Left hindlimb (tissue), 1 donor: Measurements from ENCODE around the gene SPPL3.
"Not testable (repeated sequence)": the region's sequence is repeated elsewhere in the genome, so short reads cannot be mapped to it uniquely, and the experiment has no call there.

Experiments used
- DNase-seq: peaks from one replicate; pipeline ENCODE4 v3.0.0-alpha.2; 2018

The SPPL3 gene

GRCh38 chr12:120814903-120815429 lies 89.2 kb downstream of the SPPL3 start:
- no peak for DNase-seq

GRCh38 chr12:120814203-120814902 lies 89.8 kb downstream of the SPPL3 start:
- DNase-seq: no peak

GRCh38 chr12:120813588-120814153 lies 90.5 kb downstream of the SPPL3 start:
- no peak for DNase-seq

GRCh38 chr12:120810021-120810420 lies 94.1 kb downstream of the SPPL3 start:
- no peak for DNase-seq

- no peak for DNase-seq
These were observed 99.7 kb downstream of the SPPL3 start for GRCh38 chr12:120804428-120804827.

- no peak for DNase-seq
These were observed 103.0 kb downstream of the SPPL3 start for GRCh38 chr12:120801146-120801545.

- no peak for DNase-seq
These were observed 103.5 kb downstream of the SPPL3 start for GRCh38 chr12:120800665-120801064.

- DNase-seq: no peak
These were observed 104.7 kb downstream of the SPPL3 start for GRCh38 chr12:120799243-120800045.

GRCh38 chr12:120798696-120799095 lies 105.5 kb downstream of the SPPL3 start:
- DNase-seq: no peak

- no peak for DNase-seq
These were observed 106.2 kb downstream of the SPPL3 start for GRCh38 chr12:120797677-120798642.

GRCh38 chr12:120795441-120796178 lies 108.5 kb downstream of the SPPL3 start:
- no peak for DNase-seq

- no peak for DNase-seq
These were observed 110.8 kb downstream of the SPPL3 start for GRCh38 chr12:120793357-120793756.

- DNase-seq: not testable (repeated sequence)
These were observed 111.7 kb downstream of the SPPL3 start for GRCh38 chr12:120792456-120792855.

- no peak for DNase-seq
These were observed 112.4 kb downstream of the SPPL3 start for GRCh38 chr12:120791669-120792176.

GRCh38 chr12:120790114-120790513 lies 114.0 kb downstream of the SPPL3 start:
- DNase-seq: no peak

GRCh38 chr12:120787889-120788288 lies 116.3 kb downstream of the SPPL3 start:
- no peak for DNase-seq

GRCh38 chr12:120784804-120785203 lies 119.4 kb downstream of the SPPL3 start:
- no peak for DNase-seq

- DNase-seq: no peak
These were observed 121.0 kb downstream of the SPPL3 start for GRCh38 chr12:120783197-120783596.

GRCh38 chr12:120775862-120776552 lies 128.2 kb downstream of the SPPL3 start:
- no peak for DNase-seq

GRCh38 chr12:120774169-120774916 lies 129.8 kb downstream of the SPPL3 start:
- no peak for DNase-seq
